ENCODE measurements around the gene PARP14.
"Not testable (repeated sequence)": the region's sequence is repeated elsewhere in the genome, so short reads cannot be mapped to it uniquely, and the experiment has no call there.

PARP14 gene

DNA sequence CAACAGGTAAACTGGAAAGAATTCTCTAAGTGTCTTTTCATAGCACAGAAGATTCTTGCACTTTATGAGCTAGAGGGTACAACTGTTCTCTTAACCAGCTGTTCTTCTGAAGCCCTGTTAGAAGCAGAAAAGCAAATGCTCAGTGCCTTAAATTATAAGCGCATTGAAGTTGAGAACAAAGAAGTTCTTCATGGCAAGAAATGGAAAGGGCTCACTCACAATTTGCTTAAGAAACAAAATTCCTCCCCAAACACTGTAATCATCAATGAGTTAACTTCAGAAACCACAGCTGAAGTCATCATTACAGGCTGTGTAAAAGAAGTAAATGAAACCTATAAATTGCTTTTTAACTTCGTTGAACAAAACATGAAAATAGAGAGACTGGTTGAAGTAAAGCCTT lies 19.6 kb downstream of the PARP14 start:
- H4K20me1 ChIP-seq (ENCODE audit: insufficient read depth, low read length), result no peaks in the 10 kb centered on the region
- no peaks in the 10 kb centered on the region for H3K9me3 ChIP-seq (replicated peaks; ENCODE audit: insufficient read depth, low read length)
- H3K79me2 ChIP-seq (ENCODE audit: low read length), result no peaks in the 10 kb centered on the region
- H3K4me1 ChIP-seq (ENCODE audit: low read length), result no peaks in the 10 kb centered on the region
- H3K4me2 ChIP-seq (ENCODE audit: low read depth, low read length), result no peak overlapping the region
- H3K27ac ChIP-seq (ENCODE audit: low read length), result no peak overlapping the region
- H3F3A ChIP-seq (ENCODE audit: insufficient read depth, low read length), result no peaks in the 10 kb centered on the region
- no peak overlapping the region for H2AFZ ChIP-seq (ENCODE audit: low read length)
- no peaks in the 10 kb centered on the region for H3K36me3 ChIP-seq (replicated peaks; ENCODE audit: insufficient read depth, low read length)
- no peak for DNase-seq
- no peaks in the 10 kb centered on the region for H3K27me3 ChIP-seq (replicated peaks; ENCODE audit: insufficient read depth, low read length)
- TF ChIP-seq, protein P1, sequence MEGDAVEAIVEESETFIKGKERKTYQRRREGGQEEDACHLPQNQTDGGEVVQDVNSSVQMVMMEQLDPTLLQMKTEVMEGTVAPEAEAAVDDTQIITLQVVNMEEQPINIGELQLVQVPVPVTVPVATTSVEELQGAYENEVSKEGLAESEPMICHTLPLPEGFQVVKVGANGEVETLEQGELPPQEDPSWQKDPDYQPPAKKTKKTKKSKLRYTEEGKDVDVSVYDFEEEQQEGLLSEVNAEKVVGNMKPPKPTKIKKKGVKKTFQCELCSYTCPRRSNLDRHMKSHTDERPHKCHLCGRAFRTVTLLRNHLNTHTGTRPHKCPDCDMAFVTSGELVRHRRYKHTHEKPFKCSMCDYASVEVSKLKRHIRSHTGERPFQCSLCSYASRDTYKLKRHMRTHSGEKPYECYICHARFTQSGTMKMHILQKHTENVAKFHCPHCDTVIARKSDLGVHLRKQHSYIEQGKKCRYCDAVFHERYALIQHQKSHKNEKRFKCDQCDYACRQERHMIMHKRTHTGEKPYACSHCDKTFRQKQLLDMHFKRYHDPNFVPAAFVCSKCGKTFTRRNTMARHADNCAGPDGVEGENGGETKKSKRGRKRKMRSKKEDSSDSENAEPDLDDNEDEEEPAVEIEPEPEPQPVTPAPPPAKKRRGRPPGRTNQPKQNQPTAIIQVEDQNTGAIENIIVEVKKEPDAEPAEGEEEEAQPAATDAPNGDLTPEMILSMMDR (IDR thresholded peaks at IDR 0.05; ENCODE audit: low read length), result no peak
- no peak for TF ChIP-seq EZH2 (optimal IDR thresholded peaks at IDR 0.05; ENCODE audit: low read depth, low read length)
- TF ChIP-seq EZH2phosphoT487 (IDR thresholded peaks at IDR 0.05; ENCODE audit: low read length), result no peak
- no peaks in the 10 kb centered on the region for H3K9me2 ChIP-seq (replicated peaks; ENCODE audit: insufficient read depth, low read length)
- H3K9ac ChIP-seq (ENCODE audit: low read length), result no peak overlapping the region
- H3K4me3 ChIP-seq (ENCODE audit: low read length), result no peak overlapping the region

DNA sequence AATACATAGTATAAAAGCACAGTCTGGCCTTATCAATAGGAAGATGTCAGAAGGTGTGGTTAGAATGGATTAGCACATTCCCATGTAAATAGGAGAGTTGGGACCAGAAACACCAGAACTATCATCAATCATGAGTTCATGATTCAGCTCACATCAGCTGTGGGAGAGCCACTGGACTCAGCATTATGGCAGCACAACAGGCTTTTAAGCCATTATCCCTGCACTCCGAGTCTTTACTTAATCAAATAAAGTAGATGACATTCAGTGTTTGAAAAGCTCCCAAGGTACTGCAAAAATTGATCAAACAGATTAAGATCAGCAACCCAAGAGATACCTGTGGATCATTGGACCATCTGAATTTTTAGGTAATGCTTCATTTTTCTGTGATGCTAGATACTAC lies 24.7 kb downstream of the PARP14 start:
- H4K20me1 ChIP-seq (ENCODE audit: insufficient read depth, low read length), result no peaks in the 10 kb centered on the region
- H3K4me1 ChIP-seq (ENCODE audit: low read length), result no peaks in the 10 kb centered on the region
- no peak overlapping the region for H3K4me2 ChIP-seq (ENCODE audit: low read depth, low read length)
- no peak overlapping the region for H3K27ac ChIP-seq (ENCODE audit: low read length)
- H3K9ac ChIP-seq (ENCODE audit: low read length), result no peak overlapping the region
- no peaks in the 10 kb centered on the region for H3K27me3 ChIP-seq (replicated peaks; ENCODE audit: insufficient read depth, low read length)
- H3K9me2 ChIP-seq (replicated peaks; ENCODE audit: insufficient read depth, low read length), result no peaks in the 10 kb centered on the region
- no peaks in the 10 kb centered on the region for H3K9me3 ChIP-seq (replicated peaks; ENCODE audit: insufficient read depth, low read length)
- no peaks in the 10 kb centered on the region for H3K36me3 ChIP-seq (replicated peaks; ENCODE audit: insufficient read depth, low read length)
- no peaks in the 10 kb centered on the region for H3K79me2 ChIP-seq (ENCODE audit: low read length)
- DNase-seq, result no peak
- H3F3A ChIP-seq (ENCODE audit: insufficient read depth, low read length), result no peaks in the 10 kb centered on the region
- H3K4me3 ChIP-seq (ENCODE audit: low read length), result no peak overlapping the region
- no peak overlapping the region for H2AFZ ChIP-seq (ENCODE audit: low read length)
- no peak for TF ChIP-seq EZH2 (optimal IDR thresholded peaks at IDR 0.05; ENCODE audit: low read depth, low read length)
- TF ChIP-seq EZH2phosphoT487 (IDR thresholded peaks at IDR 0.05; ENCODE audit: low read length), result no peak
- TF ChIP-seq, protein P1 (IDR thresholded peaks at IDR 0.05; ENCODE audit: low read length), result no peak

DNA sequence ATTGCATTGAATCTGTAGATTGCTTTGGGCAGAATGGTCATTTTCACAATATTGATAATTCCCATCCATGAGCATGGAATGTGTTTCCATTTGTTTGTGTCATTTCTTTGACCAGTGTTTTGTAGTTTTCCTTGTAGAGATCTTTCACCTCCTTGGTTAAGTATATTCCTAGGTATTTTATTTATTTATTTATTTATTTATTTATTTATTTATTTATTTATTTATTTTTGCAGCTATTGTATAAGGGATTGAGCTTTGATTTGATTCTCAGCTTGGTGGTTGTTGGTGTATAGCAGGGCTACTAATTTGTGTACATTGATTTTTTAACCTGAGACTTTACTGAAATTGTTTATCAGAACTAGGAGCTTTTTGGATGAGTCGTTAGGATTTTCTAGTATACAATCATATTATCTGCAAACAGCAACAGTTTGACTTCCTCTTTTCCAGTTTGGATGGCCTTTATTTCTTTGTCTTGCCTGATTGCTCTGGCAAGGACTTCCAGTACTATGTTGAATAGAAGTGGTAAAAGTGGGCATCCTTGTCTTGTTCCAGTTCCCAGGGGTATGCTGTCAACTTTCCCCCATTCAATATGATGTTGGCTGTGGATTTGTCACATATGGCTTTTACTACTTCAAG lies 30.1 kb downstream of the PARP14 start:
- not testable (repeated sequence) for H4K20me1 ChIP-seq (ENCODE audit: insufficient read depth, low read length); H2AFZ ChIP-seq (ENCODE audit: low read length); H3K4me1 ChIP-seq (ENCODE audit: low read length); H3K27me3 ChIP-seq (replicated peaks; ENCODE audit: insufficient read depth, low read length); H3F3A ChIP-seq (ENCODE audit: insufficient read depth, low read length); H3K79me2 ChIP-seq (ENCODE audit: low read length); H3K27ac ChIP-seq (ENCODE audit: low read length); DNase-seq; H3K9me3 ChIP-seq (replicated peaks; ENCODE audit: insufficient read depth, low read length); H3K9me2 ChIP-seq (replicated peaks; ENCODE audit: insufficient read depth, low read length); H3K4me2 ChIP-seq (ENCODE audit: low read depth, low read length); H3K36me3 ChIP-seq (replicated peaks; ENCODE audit: insufficient read depth, low read length); H3K4me3 ChIP-seq (ENCODE audit: low read length); H3K9ac ChIP-seq (ENCODE audit: low read length)

DNA sequence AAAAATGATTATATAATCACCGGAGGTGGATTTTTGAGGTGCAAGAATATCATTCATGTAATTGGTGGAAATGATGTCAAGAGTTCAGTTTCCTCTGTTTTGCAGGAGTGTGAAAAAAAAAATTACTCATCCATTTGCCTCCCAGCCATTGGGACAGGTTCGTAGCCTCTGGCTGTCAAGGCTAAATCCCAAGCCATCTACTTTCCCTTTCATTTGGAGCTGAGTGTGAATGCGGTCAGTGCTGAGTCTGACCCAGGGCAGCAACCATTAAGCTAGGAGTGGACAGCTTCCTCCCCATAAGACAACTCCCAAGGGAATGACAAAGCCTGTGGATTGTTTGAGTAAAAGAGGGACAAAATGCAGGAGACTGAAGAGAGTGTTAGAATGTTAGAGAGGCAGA lies 33.6 kb downstream of the PARP14 start:
- DNase-seq, result no peak
- Histone ChIP-seq H4K20me1 (ENCODE audit: insufficient read depth, low read length) (no peaks in the 10 kb centered on the region), H3K9me3 (replicated peaks; ENCODE audit: insufficient read depth, low read length) (no peaks in the 10 kb centered on the region), H3K4me1 (ENCODE audit: low read length) (no peaks in the 10 kb centered on the region), H3K9ac (ENCODE audit: low read length) (no peak overlapping the region), H2AFZ (ENCODE audit: low read length) (no peak overlapping the region), H3K36me3 (replicated peaks; ENCODE audit: insufficient read depth, low read length) (no peaks in the 10 kb centered on the region), H3F3A (ENCODE audit: insufficient read depth, low read length) (no peaks in the 10 kb centered on the region), H3K27ac (ENCODE audit: low read length) (no peak overlapping the region), H3K27me3 (replicated peaks; ENCODE audit: insufficient read depth, low read length) (no peaks in the 10 kb centered on the region), H3K4me2 (ENCODE audit: low read depth, low read length) (no peak overlapping the region), H3K9me2 (replicated peaks; ENCODE audit: insufficient read depth, low read length) (no peaks in the 10 kb centered on the region), H3K79me2 (ENCODE audit: low read length) (no peaks in the 10 kb centered on the region), H3K4me3 (ENCODE audit: low read length) (no peak overlapping the region)
- TF ChIP-seq EZH2phosphoT487 (IDR thresholded peaks at IDR 0.05; ENCODE audit: low read length) (no peak), EZH2 (optimal IDR thresholded peaks at IDR 0.05; ENCODE audit: low read depth, low read length) (no peak)
- TF ChIP-seq, protein P1 (IDR thresholded peaks at IDR 0.05; ENCODE audit: low read length), result no peak
